ENCODE data around the gene STPG1. TPM values are rescaled to one million over a fixed set of nuclear protein-coding genes. Genes with fewer than 3 reads are reported as not detected.

The STPG1 gene
- total and polyA plus RNA-seq, 4 donors: 2.1 to 5.7 (median 3.7) TPM

DNA sequence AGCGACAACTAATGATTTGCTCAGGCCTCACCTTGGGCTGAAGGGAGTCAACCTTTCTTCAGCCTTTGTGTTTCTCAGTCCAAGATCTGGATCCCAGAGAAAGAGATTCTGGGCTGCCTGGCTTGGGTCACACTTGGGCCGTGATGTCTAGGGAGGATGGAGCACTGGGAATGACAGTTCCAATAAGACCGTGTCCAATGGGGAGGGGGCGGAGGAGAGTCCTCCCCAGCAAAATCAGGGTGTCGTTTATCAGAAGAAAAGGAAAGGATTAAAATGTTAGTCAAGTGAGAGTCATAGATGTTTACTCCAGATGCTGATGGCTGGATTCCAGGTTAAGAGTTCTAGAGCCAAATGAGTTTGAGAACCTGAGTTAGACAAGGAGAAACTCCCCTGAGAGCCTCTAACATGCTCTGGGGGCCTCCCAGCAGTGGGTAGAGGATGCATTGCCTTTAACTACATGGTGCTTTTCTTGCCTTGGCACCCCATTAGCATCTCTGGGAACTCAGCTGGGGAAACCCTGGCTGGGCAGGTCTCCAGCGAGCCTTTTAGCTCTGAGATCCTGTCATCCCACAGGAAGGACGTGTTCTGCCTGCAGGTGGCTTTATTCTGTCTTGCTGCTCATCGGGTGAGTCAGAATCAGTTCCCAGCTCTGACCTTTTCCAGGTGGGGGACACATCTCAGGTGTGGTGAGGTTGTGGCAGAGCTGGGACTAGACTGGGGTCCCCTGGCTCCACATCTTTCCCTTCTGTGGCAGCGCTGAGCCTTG lies 24.2 kb upstream of the STPG1 start:
- Histone ChIP-seq H3K27ac (ENCODE audit: low read depth in 1 of 2, low read length in 2 of 2) (no peak overlapping the region), H3K4me3 (ENCODE audit: low read length in 2 of 2) (no peak overlapping the region), H3K9me3 (ENCODE audit: control insufficient read depth, low read length) (no peaks in the 10 kb centered on the region), H3K4me1 (ENCODE audit: control insufficient read depth in 1 of 2, insufficient read depth in 2 of 2, low read length in 2 of 2) (no peaks in the 10 kb centered on the region), H3K27me3 (ENCODE audit: control insufficient read depth in 1 of 2, insufficient read depth in 2 of 2, low read length in 1 of 2) (no peaks in the 10 kb centered on the region), H3K36me3 (ENCODE audit: control insufficient read depth in 1 of 2, insufficient read depth in 2 of 2, low read length in 1 of 2) (no peaks in the 10 kb centered on the region)
- DNase-seq (no peak), ATAC-seq (ENCODE audit: low FRiP score) (peak; percentile 15)
- intact Hi-C loops (cut with DNase I): no loop called here
- 89 to 91% methylated on average over 9 of the region's 9 CpGs for WGBS, 2 donors

DNA sequence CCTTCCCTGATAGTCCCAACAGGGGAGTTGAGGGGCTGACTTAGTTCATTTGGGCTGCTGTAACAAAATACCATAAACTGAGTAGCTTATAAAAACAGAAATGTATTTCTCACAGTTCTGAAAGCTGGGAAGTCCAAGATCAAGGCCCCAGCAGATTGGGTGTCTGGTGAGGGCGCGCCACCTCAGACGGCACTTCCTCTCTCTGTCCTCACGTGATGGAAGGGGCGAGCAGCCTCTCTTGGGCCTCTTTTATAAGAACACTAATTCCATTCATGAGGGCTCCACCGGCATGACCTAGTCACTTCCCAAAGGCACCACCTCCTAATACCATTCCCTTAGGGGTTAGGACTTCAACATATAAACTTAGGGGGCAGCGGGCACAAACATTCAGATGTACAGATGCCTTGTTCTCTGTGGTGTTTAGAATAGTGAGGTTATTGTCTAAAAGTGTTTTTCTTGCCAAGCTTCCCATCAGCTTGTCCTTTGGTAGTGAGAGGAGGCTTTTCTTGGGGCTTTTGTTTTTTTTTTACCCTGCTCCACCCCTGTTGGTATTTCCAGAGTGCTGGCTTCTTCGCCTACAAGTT lies 22.3 kb upstream of the STPG1 start:
- Histone ChIP-seq H3K27ac (ENCODE audit: low read depth in 1 of 2, low read length in 2 of 2) (no peak overlapping the region), H3K4me3 (ENCODE audit: low read length in 2 of 2) (no peak overlapping the region), H3K9me3 (ENCODE audit: control insufficient read depth, low read length) (no peaks in the 10 kb centered on the region), H3K36me3 (ENCODE audit: control insufficient read depth in 1 of 2, insufficient read depth in 2 of 2, low read length in 1 of 2) (no peaks in the 10 kb centered on the region), H3K27me3 (ENCODE audit: control insufficient read depth in 1 of 2, insufficient read depth in 2 of 2, low read length in 1 of 2) (no peaks in the 10 kb centered on the region), H3K4me1 (ENCODE audit: control insufficient read depth in 1 of 2, insufficient read depth in 2 of 2, low read length in 2 of 2) (no peaks in the 10 kb centered on the region)
- intact Hi-C loops (cut with DNase I): no loop called here
- no peak for ATAC-seq (ENCODE audit: low FRiP score)
- no peak for DNase-seq
- 82 to 84% methylated on average over 8 of the region's 8 CpGs for WGBS, 2 donors

DNA sequence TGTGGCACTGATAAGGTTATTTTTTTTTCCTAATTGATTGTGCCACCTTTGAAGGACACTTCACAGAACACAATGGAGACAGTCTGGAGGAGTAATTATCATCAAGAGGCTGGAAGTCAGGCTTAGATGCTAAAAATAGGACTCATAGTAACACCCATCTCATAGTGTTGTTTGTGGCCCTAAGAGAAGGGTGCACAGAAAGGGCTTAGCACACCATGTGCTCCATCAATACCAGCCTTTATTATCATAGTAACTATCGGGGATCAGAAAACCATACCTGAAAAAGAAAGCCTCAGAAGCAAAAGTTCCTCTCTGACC lies 13.9 kb upstream of the STPG1 start:
- no peak for DNase-seq
- Histone ChIP-seq H3K4me3 (ENCODE audit: low read length in 2 of 2) (no peak overlapping the region), H3K27me3 (ENCODE audit: control insufficient read depth in 1 of 2, insufficient read depth in 2 of 2, low read length in 1 of 2) (no peaks in the 10 kb centered on the region), H3K36me3 (ENCODE audit: control insufficient read depth in 1 of 2, insufficient read depth in 2 of 2, low read length in 1 of 2) (no peaks in the 10 kb centered on the region), H3K9me3 (ENCODE audit: control insufficient read depth, low read length) (no peaks in the 10 kb centered on the region), H3K27ac (ENCODE audit: low read depth in 1 of 2, low read length in 2 of 2) (no peak overlapping the region), H3K4me1 (ENCODE audit: control insufficient read depth in 1 of 2, insufficient read depth in 2 of 2, low read length in 2 of 2) (no peaks in the 10 kb centered on the region)
- no peak for ATAC-seq (ENCODE audit: low FRiP score)
- 86 to 93% methylated on average over 1 of the region's 1 CpG for WGBS, 2 donors
- intact Hi-C loops (cut with DNase I): no loop called here

DNA sequence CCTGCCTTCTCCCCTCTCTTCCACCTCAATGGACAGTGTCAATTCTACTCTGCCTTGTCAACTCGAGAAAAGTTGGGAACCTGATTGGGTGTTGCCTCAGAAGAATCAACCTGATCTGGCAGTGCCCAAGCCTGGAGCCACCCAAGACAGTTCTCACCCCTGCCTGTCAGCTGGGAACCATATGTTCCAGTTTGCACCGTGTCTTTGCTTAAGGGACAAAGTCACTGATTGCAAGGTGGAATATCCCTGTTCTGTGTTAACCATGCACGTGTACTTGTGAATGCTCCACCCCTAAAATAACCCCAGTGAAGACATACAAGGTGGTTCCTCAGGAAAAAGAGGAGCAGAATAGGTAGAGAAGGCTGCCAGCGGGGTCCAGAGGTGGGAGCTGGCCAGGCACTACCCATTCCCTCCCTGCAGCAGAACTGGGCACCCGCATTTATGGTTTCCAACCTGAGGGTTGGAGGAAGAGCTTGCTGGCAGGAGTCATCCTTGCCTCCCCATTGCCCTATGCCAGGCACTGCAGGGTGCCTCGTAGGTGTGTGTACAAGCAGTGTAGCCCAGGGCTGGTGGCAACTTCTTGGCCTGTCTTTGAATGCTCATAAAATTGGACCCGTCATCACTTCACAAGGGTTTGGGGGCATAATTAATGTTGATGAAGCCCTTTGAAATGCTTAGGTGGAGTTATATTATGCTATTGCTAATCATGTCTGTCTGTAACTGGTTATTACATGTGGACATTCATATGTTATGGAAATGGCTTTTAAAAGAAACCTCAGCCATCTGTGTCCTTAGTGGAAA lies 13.4 kb upstream of the STPG1 start:
- DNase-seq: no peak
- WGBS, 2 donors: 92 to 93% methylated on average over 7 of the region's 7 CpGs
- Histone ChIP-seq H3K27me3 (ENCODE audit: control insufficient read depth in 1 of 2, insufficient read depth in 2 of 2, low read length in 1 of 2) (no peaks in the 10 kb centered on the region), H3K4me3 (ENCODE audit: low read length in 2 of 2) (no peak overlapping the region), H3K4me1 (ENCODE audit: control insufficient read depth in 1 of 2, insufficient read depth in 2 of 2, low read length in 2 of 2) (no peaks in the 10 kb centered on the region), H3K9me3 (ENCODE audit: control insufficient read depth, low read length) (no peaks in the 10 kb centered on the region), H3K36me3 (ENCODE audit: control insufficient read depth in 1 of 2, insufficient read depth in 2 of 2, low read length in 1 of 2) (no peaks in the 10 kb centered on the region), H3K27ac (ENCODE audit: low read depth in 1 of 2, low read length in 2 of 2) (no peak overlapping the region)
- ATAC-seq (ENCODE audit: low FRiP score): no peak
- intact Hi-C loops (cut with DNase I): no loop called here

DNA sequence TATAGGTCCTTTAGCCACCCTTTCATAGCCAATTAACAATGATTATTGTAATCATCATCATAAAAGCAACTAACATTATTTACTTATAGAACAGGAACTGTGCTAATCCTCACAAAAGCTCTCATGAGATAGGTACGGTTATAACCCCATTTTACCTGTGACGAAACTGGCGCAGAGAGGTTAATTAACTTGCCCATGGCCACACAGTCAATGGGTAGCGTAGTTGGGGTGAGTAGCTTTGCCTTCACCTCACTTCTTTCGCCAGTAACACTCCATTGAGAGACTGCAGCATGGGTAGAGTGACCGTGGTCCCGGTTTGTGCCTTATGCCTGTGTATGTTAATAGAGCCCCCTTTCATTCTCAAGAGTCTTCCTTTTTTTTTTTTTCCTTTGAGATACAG lies 12.3 kb upstream of the STPG1 start:
- Histone ChIP-seq H3K9me3 (ENCODE audit: control insufficient read depth, low read length) (no peaks in the 10 kb centered on the region), H3K27me3 (ENCODE audit: control insufficient read depth in 1 of 2, insufficient read depth in 2 of 2, low read length in 1 of 2) (no peaks in the 10 kb centered on the region), H3K4me1 (ENCODE audit: control insufficient read depth in 1 of 2, insufficient read depth in 2 of 2, low read length in 2 of 2) (no peaks in the 10 kb centered on the region), H3K36me3 (ENCODE audit: control insufficient read depth in 1 of 2, insufficient read depth in 2 of 2, low read length in 1 of 2) (no peaks in the 10 kb centered on the region), H3K27ac (ENCODE audit: low read depth in 1 of 2, low read length in 2 of 2) (no peak overlapping the region), H3K4me3 (ENCODE audit: low read length in 2 of 2) (no peak overlapping the region)
- intact Hi-C loops (cut with DNase I): no loop called here
- ATAC-seq (ENCODE audit: low FRiP score) (no peak), DNase-seq (no peak)
- 80 to 90% methylated on average over 7 of the region's 7 CpGs for WGBS, 2 donors

DNA sequence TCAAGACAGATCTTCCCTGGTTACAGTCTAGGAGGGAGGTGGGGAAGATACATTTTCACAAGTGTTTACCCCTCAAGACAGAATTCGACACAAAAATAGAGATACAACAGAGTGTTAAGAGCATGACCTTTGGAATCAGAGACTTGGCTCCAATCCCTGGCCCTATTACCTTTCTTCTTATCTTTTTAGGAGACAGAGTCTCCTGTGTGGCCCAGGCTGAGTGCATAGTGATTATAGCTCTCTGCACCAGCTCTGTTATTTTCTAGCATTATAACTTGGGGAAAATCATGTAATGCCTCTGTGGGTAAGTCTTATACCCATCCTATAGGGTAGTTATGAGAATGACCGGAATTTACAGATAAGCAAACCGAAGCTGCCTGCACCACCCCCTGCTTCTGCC lies 11.9 kb upstream of the STPG1 start:
- 79 to 82% methylated on average over 3 of the region's 3 CpGs for WGBS, 2 donors
- Histone ChIP-seq H3K4me3 (ENCODE audit: low read length in 2 of 2) (no peak overlapping the region), H3K36me3 (ENCODE audit: control insufficient read depth in 1 of 2, insufficient read depth in 2 of 2, low read length in 1 of 2) (no peaks in the 10 kb centered on the region), H3K27me3 (ENCODE audit: control insufficient read depth in 1 of 2, insufficient read depth in 2 of 2, low read length in 1 of 2) (no peaks in the 10 kb centered on the region), H3K9me3 (ENCODE audit: control insufficient read depth, low read length) (no peaks in the 10 kb centered on the region), H3K27ac (ENCODE audit: low read depth in 1 of 2, low read length in 2 of 2) (no peak overlapping the region), H3K4me1 (ENCODE audit: control insufficient read depth in 1 of 2, insufficient read depth in 2 of 2, low read length in 2 of 2) (no peaks in the 10 kb centered on the region)
- DNase-seq (no peak), ATAC-seq (ENCODE audit: low FRiP score) (no peak)
- intact Hi-C loops (cut with DNase I): no loop called here

DNA sequence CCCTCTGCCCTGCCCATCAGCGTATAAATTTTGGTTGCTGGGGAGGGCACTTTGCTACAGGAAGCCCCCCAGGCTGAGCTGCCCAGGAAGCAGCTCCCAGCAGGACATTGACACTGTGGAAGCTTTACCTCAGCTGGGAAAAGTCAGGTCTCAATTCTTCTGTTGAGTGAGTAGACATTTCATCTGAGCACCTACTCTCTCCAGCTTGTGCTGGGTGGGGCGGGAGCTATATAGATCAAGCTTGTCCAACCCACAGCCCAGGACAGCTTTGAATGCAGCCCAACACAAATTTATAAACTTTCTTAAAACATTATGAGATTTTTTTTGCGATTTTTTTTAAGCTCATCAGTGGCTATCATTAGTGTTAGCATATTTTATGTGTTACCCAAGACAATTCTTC lies 11.4 kb upstream of the STPG1 start:
- Histone ChIP-seq H3K36me3 (ENCODE audit: control insufficient read depth in 1 of 2, insufficient read depth in 2 of 2, low read length in 1 of 2) (no peaks in the 10 kb centered on the region), H3K27me3 (ENCODE audit: control insufficient read depth in 1 of 2, insufficient read depth in 2 of 2, low read length in 1 of 2) (no peaks in the 10 kb centered on the region), H3K4me3 (ENCODE audit: low read length in 2 of 2) (no peak overlapping the region), H3K9me3 (ENCODE audit: control insufficient read depth, low read length) (no peaks in the 10 kb centered on the region), H3K4me1 (ENCODE audit: control insufficient read depth in 1 of 2, insufficient read depth in 2 of 2, low read length in 2 of 2) (no peaks in the 10 kb centered on the region), H3K27ac (ENCODE audit: low read depth in 1 of 2, low read length in 2 of 2) (no peak overlapping the region)
- intact Hi-C loops (cut with DNase I): no loop called here
- no peak for ATAC-seq (ENCODE audit: low FRiP score)
- 91 to 93% methylated on average over 3 of the region's 3 CpGs for WGBS, 2 donors
- no peak for DNase-seq

DNA sequence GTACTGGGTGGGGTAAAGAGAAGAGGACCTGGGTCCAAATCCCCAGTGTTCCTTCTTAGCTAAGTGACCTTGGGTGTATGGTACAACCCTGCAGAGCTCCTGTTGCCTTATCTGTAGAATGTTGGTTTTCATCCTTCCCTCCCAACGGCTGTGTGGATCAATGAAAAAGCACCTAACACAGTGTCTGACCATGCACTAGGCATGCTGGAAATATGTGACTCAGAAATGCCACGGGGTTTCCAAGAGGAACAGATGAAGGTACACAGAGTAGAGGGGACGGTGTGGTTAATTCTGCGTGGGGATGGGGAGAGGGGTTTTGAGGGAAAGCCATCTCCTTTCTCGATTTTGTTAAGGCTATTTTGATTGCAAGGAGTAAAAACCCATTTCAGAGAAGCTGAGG lies 10.6 kb upstream of the STPG1 start:
- DNase-seq: no peak
- Histone ChIP-seq H3K27me3 (ENCODE audit: control insufficient read depth in 1 of 2, insufficient read depth in 2 of 2, low read length in 1 of 2) (no peaks in the 10 kb centered on the region), H3K4me1 (ENCODE audit: control insufficient read depth in 1 of 2, insufficient read depth in 2 of 2, low read length in 2 of 2) (no peaks in the 10 kb centered on the region), H3K27ac (ENCODE audit: low read depth in 1 of 2, low read length in 2 of 2) (no peak overlapping the region), H3K9me3 (ENCODE audit: control insufficient read depth, low read length) (no peaks in the 10 kb centered on the region), H3K36me3 (ENCODE audit: control insufficient read depth in 1 of 2, insufficient read depth in 2 of 2, low read length in 1 of 2) (no peaks in the 10 kb centered on the region), H3K4me3 (ENCODE audit: low read length in 2 of 2) (no peak overlapping the region)
- 87 to 88% methylated on average over 5 of the region's 5 CpGs for WGBS, 2 donors
- no peak for ATAC-seq (ENCODE audit: low FRiP score)
- intact Hi-C loops (cut with DNase I): no loop called here

DNA sequence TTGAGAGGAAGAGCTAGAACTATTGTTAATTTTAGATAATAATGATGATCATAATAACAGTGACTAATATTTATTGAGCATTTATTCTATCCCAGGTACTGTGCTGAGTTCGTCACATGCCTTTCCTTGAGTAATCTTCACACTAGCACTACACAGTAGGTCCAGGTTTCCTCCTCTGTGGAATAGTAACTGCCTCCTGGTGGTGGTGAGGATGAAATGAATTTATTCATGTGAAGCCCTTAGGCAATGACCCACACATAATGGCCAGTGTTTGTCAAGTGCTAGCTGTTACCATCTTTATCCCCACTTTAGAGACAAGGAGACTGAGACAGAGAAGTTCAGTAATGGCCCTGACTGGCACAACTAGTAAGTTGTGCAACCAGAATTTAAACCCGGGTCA lies 7.9 kb upstream of the STPG1 start:
- no peaks in the 10 kb centered on the region for H3K9me3 ChIP-seq (ENCODE audit: control insufficient read depth, low read length)
- H3K27ac ChIP-seq (ENCODE audit: low read depth in 1 of 2, low read length in 2 of 2): no peak overlapping the region
- DNase-seq: no peak
- H3K4me3 ChIP-seq (ENCODE audit: low read length in 2 of 2): no peak overlapping the region
- ATAC-seq (ENCODE audit: low FRiP score): no peak
- WGBS, 2 donors: 90 to 94% methylated on average over 2 of the region's 2 CpGs
- intact Hi-C loops (cut with DNase I): no loop called here
- no peaks in the 10 kb centered on the region for H3K4me1 ChIP-seq (ENCODE audit: control insufficient read depth in 1 of 2, insufficient read depth in 2 of 2, low read length in 2 of 2)
- no peaks in the 10 kb centered on the region for H3K27me3 ChIP-seq (ENCODE audit: control insufficient read depth in 1 of 2, insufficient read depth in 2 of 2, low read length in 1 of 2)
- H3K36me3 ChIP-seq (ENCODE audit: control insufficient read depth in 1 of 2, insufficient read depth in 2 of 2, low read length in 1 of 2): no peaks in the 10 kb centered on the region

All from aorta (tissue), 5 donors.